Measurements from ENCODE around the gene ASCL4.

DNA sequence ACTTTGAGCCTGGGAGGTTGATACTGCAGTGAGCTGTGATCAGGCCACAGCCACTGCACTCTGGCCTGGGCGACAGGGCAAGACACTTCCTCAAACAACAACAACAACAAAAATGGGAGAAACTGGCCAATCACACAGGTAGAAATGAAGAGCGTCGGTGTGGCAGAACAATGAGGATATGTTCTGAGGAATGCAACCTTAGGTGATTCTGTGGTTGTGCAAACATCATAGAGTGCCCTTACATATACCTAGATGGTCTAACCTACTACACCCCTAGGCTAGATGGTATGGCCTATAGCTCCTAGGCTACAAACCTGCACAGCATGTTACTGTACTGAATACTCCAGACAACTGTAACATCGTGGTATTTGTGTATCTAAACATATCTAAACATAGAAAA lies 9.9 kb upstream of the ASCL4 start:
- TF ChIP-seq, protein P1, sequence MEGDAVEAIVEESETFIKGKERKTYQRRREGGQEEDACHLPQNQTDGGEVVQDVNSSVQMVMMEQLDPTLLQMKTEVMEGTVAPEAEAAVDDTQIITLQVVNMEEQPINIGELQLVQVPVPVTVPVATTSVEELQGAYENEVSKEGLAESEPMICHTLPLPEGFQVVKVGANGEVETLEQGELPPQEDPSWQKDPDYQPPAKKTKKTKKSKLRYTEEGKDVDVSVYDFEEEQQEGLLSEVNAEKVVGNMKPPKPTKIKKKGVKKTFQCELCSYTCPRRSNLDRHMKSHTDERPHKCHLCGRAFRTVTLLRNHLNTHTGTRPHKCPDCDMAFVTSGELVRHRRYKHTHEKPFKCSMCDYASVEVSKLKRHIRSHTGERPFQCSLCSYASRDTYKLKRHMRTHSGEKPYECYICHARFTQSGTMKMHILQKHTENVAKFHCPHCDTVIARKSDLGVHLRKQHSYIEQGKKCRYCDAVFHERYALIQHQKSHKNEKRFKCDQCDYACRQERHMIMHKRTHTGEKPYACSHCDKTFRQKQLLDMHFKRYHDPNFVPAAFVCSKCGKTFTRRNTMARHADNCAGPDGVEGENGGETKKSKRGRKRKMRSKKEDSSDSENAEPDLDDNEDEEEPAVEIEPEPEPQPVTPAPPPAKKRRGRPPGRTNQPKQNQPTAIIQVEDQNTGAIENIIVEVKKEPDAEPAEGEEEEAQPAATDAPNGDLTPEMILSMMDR (IDR thresholded peaks at IDR 0.05): no peak
- TF ChIP-seq POLR2AphosphoS5 (IDR thresholded peaks at IDR 0.05) (no peak), EP300 (IDR thresholded peaks at IDR 0.05) (no peak)
